Coronary artery (tissue), 2 donors: Measurements from ENCODE around the gene DGKI.

ENCODE experiments used
- DNase-seq: peaks from one replicate; pipeline ENCODE4 v3.0.0-alpha.2; 2017; ENCODE audit warnings: low spot score
- H3K27ac ChIP-seq, 2 donors: fragments of 200-600 bp; sonication (generic); one replicate each; pipeline ENCODE4 v1.5.1; 2016 to 2019
- H3K4me3 ChIP-seq: fragments of 200-600 bp; sonication (generic); 2 replicates; pipeline ENCODE4 v1.5.1; 2016; ENCODE audit warnings: mild to moderate bottlenecking, moderate library complexity
- TF ChIP-seq, protein P1 (sequence below): fragments of 200-600 bp; sonication (generic); IDR thresholded peaks from one replicate; pipeline ENCODE4 v1.5.1; 2019; ENCODE audit warnings: antibody characterized with exemption

The DGKI gene

DNA sequence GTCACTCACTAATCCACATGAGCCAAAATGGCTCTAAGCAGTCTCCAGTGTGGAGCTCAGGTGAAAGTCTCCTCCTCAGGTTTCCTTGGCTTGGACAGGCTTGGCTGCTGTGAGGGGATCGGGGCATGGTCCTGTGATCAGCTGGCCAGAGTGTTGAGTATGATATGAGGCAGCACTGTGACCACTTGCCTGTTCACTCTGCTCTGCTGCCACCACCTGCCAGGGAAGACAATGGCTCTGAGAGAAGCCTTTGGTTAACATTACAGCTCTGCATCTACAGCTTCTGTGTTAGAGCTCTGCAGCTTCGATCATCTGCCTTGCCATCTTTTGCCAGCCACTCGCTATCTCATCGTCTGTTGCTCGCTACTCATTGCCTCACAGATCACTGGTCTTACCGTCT, 483.1 kb downstream of the DGKI start:
- TF ChIP-seq, protein P1, sequence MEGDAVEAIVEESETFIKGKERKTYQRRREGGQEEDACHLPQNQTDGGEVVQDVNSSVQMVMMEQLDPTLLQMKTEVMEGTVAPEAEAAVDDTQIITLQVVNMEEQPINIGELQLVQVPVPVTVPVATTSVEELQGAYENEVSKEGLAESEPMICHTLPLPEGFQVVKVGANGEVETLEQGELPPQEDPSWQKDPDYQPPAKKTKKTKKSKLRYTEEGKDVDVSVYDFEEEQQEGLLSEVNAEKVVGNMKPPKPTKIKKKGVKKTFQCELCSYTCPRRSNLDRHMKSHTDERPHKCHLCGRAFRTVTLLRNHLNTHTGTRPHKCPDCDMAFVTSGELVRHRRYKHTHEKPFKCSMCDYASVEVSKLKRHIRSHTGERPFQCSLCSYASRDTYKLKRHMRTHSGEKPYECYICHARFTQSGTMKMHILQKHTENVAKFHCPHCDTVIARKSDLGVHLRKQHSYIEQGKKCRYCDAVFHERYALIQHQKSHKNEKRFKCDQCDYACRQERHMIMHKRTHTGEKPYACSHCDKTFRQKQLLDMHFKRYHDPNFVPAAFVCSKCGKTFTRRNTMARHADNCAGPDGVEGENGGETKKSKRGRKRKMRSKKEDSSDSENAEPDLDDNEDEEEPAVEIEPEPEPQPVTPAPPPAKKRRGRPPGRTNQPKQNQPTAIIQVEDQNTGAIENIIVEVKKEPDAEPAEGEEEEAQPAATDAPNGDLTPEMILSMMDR = no peak
- no peak overlapping the region for H3K4me3 ChIP-seq
- DNase-seq = no peak
- no peak overlapping the region for H3K27ac ChIP-seq

DNA sequence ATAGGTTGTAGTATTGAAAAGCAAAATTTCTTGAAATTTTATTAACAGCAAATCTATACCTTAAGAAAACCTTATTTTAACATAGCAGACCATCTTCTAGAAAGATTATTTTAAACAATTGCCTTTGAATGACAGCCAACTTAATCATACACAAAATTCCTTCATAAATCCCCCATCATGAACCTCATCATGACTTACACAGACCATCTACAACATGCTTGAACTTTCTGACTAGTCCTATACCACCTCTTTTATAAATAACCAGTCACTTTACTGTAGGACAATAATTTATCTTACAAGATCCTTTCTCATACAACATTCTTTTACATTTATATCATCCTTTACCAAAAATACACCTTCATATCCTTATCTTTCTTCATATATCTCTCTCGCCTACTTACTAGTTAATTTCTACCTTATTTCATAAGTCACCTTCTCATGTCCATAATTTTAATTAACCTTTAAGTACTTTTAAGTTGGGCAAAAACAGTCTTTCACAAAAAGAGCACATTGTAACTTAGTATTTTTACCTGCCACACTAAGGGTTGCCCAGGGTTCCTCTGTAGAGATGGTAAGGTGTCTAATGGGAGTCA, 486.6 kb downstream of the DGKI start:
- TF ChIP-seq, protein P1 = no peak
- no peak for DNase-seq

DNA sequence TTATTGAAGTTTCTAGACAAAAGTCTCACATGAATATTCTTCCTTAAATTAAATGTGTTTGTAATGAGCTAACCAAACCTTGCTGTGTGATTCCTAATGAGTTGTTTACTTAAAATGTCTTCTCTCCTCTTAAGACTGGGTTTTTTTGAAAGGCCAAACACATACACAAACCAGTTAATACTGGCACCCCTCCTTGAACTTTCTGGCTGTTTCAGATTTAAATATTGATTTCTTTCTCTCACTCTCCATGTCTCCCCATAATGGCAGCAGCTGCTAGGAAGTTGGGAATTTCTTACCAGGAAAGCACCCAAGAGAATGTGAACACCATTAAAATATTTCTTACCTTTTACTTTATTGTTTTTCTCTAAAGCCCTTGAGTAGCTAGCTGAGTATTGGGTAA, 491.8 kb downstream of the DGKI start:
- DNase-seq = no peak
- TF ChIP-seq, protein P1 = no peak
- Histone ChIP-seq H3K4me3 (no peak overlapping the region), H3K27ac (no peak overlapping the region)

More for the DNA sequence above, 486.6 kb downstream of the DGKI start:
- Histone ChIP-seq H3K27ac (no peak overlapping the region), H3K4me3 (no peak overlapping the region)

DNA sequence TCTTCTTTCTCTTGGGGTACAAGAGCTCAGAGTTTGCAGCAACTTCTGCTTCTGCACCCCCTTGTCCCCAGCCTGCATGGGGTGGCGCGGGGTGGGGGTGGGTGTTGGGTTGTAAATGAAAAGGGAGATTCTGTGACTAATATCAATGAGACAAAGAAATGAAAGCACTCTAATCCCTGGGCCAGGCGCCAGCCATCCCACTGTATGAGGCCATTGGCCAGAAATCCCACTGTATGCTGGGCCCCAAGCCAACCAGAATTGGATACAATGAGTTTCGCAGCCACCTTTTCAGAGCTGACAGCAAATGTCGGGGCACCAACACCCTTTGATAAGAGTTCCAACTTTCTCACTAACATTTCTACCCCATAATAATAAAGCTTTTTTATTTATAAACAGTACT, 492.4 kb downstream of the DGKI start:
- DNase-seq = no peak
- H3K4me3 ChIP-seq = no peak overlapping the region
- TF ChIP-seq, protein P1 = no peak

DNA sequence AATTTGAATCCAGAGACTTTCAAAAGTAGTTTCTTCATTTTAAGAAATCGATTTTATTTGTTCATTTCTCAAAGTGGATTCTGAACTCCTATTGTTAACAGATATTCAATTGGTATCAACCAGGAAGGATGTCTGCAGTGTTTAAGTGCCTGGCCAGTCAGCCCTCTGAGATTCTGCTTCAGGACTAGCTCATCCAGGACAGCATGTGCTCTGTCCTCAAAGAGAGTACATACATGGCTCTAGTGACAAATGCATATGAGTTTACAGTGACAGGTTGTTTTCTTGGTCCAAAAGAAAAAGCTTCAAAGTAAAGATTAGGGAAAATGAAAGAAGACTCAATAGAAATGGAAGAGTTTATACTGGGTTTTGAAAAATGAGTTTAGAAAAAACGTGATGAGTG, 494.8 kb downstream of the DGKI start:
- TF ChIP-seq, protein P1 = no peak
- Histone ChIP-seq H3K4me3 (no peak overlapping the region), H3K27ac (no peak overlapping the region)
- no peak for DNase-seq

More for the DNA sequence above, 492.4 kb downstream of the DGKI start:
- no peak overlapping the region for H3K27ac ChIP-seq

DNA sequence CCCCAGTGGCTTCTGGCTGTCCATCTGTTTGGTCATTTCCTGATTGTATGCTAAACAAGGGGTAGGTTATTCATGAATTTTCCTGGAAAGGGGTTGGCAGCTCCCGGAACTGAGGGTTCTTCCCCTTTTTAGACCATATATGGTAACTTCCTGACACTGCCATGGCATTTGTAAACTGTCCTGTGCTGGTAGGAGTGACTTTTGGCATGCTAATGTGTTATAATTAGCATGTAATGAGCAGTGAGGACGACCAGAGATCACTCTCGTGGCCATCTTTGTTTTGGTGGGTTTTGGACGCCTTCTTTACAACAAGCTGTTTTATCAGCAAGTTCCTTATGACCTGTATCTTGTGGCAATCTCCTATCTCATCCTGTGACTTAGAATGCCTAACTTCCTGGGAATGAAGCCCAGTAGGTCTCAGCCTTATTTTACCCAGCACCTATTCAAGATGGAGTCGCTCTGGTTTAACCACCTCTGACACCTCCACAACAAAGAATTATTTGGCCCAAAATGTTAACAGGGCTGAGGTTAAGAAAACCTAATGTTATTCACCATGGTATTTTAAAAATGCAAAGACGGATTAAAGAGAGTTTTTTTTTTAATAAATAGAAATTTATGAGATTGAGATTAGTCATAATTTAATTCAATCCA, 500.9 kb downstream of the DGKI start:
- Histone ChIP-seq H3K27ac (no peak overlapping the region), H3K4me3 (no peak overlapping the region)
- TF ChIP-seq, protein P1 = no peak
- DNase-seq = no peak

DNA sequence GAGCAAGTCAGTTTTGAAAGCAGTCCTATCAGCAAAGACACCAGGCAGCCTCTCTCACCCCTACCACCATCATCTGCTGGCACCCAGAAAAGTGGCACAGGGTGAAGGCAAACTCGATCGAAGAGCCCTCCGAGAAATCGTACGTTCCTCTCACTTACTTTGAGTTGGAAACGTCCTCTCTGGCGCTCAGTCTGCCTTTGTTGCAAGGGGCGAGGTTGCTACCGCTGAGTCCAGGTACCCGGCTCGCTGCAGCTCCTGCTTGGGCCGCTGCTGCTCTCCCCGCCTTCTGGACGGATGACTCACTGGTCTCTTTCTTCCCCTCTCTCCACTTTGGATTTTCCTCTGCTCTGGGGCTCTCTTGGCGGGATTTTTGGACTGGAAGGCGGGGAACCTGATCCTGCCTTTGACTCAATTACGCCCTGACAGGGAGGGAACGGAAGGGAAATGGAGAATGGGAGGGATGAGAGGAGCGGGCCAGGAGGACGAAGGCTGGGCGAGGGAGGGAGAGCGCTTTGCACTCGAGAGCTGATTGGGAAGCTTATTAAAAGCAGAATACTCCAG, 503.4 kb downstream of the DGKI start, which contains the start of gene PTN:
TSS of gene PTN (minus strand) at position 453 of the 561 bp plus-strand sequence. CDS start 88,760 bp downstream, outside the sequence.
- DNase-seq = no peak
- TF ChIP-seq, protein P1 = no peak
- H3K27ac ChIP-seq = no peak within 1 kb of the TSS
- peak within 1 kb of the TSS; percentile 71 for H3K4me3 ChIP-seq
